ENCODE data around the gene NCBP1.

DNA sequence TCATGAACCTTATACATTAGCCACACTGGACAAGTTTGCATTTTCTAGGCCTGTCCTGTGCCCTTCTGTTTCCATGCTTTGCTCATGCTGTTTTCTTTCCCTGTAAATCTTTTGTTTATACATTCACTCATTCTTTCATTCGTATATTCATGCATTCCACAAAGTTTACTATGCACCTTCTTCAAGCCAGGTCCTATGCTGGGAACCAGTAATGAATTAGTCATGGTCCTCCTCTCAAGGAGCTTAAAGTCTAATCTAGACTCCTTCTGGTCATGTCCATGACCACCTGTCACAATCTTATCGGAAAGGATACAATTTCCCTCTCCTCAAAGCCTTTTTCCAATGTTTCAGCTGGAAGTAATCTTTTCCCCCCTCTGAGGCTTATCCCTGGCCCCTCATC is 72.6 kb downstream of the NCBP1 start:
- TF ChIP-seq CTCF (IDR thresholded peaks at IDR 0.05) (no peak), EP300 (IDR thresholded peaks at IDR 0.05) (no peak)
